B cell (primary cell): Measurements from ENCODE around the gene NIPBL. TPM values are rescaled to one million over a fixed set of nuclear protein-coding genes. Genes with fewer than 3 reads are reported as not detected.

ENCODE experiments used
- ATAC-seq: fragments of 200-7000 bp; cut with Tn5 transposase; one replicate; pipeline ENCODE4 v1.10.0; 2021; ENCODE audit warnings: low read depth, mild to moderate bottlenecking, moderate number of reproducible peaks, moderate library complexity
- CTCF ChIA-PET: fragments of 350-600 bp; sonication (Branson Sonifier 250); formaldehyde crosslinking; loops from one replicate; lab custom pipeline; 2021; ENCODE audit warnings: antibody characterized with exemption, inconsistent platforms; lab: Charles Lee
- POLR2A ChIA-PET: fragments of 350-600 bp; sonication (Branson Sonifier 250); formaldehyde crosslinking; loops from one replicate; lab custom pipeline; 2021; ENCODE audit warnings: antibody characterized with exemption; lab: Charles Lee
- DNase-seq: peaks from one replicate; pipeline ENCODE4 v3.0.0; 2013
- H2AFZ ChIP-seq: 2 replicates; pipeline ENCODE4 v1.6.1; 2012; ENCODE audit warnings: mild to moderate bottlenecking, low read depth, low read length; ENCODE audit not compliant: insufficient read depth, poor library complexity, severe bottlenecking
- H3K27ac ChIP-seq, 2 donors: 1 replicate in 1 of 2; 2 replicates in 1 of 2; pipeline ENCODE4 v1.5.1; 2012 to 2013; ENCODE audit warnings: low read length in 2 of 2, mild to moderate bottlenecking in 2 of 2, moderate library complexity in 1 of 2
- H3K27me3 ChIP-seq, 4 experiments: fragments of 200-600 bp in 1 of 4; sonication (generic) in 1 of 4; replicated peaks in 1 of 4; 1 replicate in 2 of 4; 2 replicates in 2 of 4; pipeline versions ENCODE4 v1.6.1 to v1.7.0; 2013 to 2016; ENCODE audit warnings: low read length in 3 of 4, mild to moderate bottlenecking in 2 of 4, mixed read lengths in 1 of 4, moderate library complexity in 1 of 4; ENCODE audit not compliant: insufficient read depth in 4 of 4, control insufficient read depth in 3 of 4; ENCODE audit errors: control extremely low read depth in 1 of 4
- H3K36me3 ChIP-seq, 2 experiments: replicated peaks in 1 of 2; 1 replicate in 1 of 2; 2 replicates in 1 of 2; pipeline versions ENCODE4 v1.6.1 to v1.7.1; 2013; ENCODE audit warnings: low read length in 1 of 2; ENCODE audit not compliant: insufficient read depth in 2 of 2, control insufficient read depth in 1 of 2; ENCODE audit errors: control extremely low read depth in 1 of 2, extremely low read depth in 1 of 2
- H3K4me1 ChIP-seq, 2 donors: fragments of 200-600 bp in 1 of 2; sonication (generic) in 1 of 2; 1 replicate in 1 of 2; 2 replicates in 1 of 2; pipeline versions ENCODE4 v1.5.1 to v1.6.1; 2013 to 2017; ENCODE audit warnings: low read length in 2 of 2; ENCODE audit not compliant: control insufficient read depth in 2 of 2, insufficient read depth in 2 of 2
- H3K4me2 ChIP-seq: replicated peaks from 2 replicates; pipeline ENCODE3; 2012; ENCODE audit warnings: mild to moderate bottlenecking, low read depth, low read length; ENCODE audit not compliant: poor library complexity, severe bottlenecking
- H3K4me3 ChIP-seq, 5 experiments: fragments of 200-600 bp in 1 of 5; sonication (generic) in 1 of 5; 1 replicate in 3 of 5; 2 replicates in 2 of 5; pipeline versions ENCODE4 v1.5.1 to v1.7.0; 2011 to 2016; ENCODE audit warnings: low read length in 4 of 5, mild to moderate bottlenecking in 4 of 5, low read depth in 2 of 5, control low read depth in 1 of 5, moderate library complexity in 1 of 5; ENCODE audit not compliant: insufficient read depth in 1 of 5; ENCODE audit errors: control extremely low read depth in 1 of 5, extremely low read depth in 1 of 5
- H3K79me2 ChIP-seq: fragments of 200-600 bp; sonication (generic); one replicate; pipeline ENCODE4 v1.6.0; 2016; ENCODE audit warnings: low read length; ENCODE audit not compliant: control insufficient read depth, insufficient read depth
- H3K9ac ChIP-seq: fragments of 200-600 bp; sonication (generic); 2 replicates; pipeline ENCODE4 v1.6.1; 2017; ENCODE audit warnings: mild to moderate bottlenecking, low read length, moderate library complexity
- H3K9me3 ChIP-seq, 3 donors: one replicate each; pipeline versions ENCODE4 v1.6.1 to v1.7.1; 2013; ENCODE audit warnings: low read length in 2 of 3; ENCODE audit not compliant: control insufficient read depth in 2 of 3, insufficient read depth in 1 of 3; ENCODE audit errors: control extremely low read depth in 1 of 3
- H4K20me1 ChIP-seq: 2 replicates; pipeline ENCODE4 v1.6.0; 2012; ENCODE audit warnings: mild to moderate bottlenecking, low read length; ENCODE audit not compliant: insufficient read depth, control insufficient read depth, poor library complexity, severe bottlenecking
- H3K27ac Mint-ChIP-seq: one replicate; pipeline ENCODE4 v1.8.0; 2021; ENCODE audit warnings: mixed read lengths
- H3K27me3 Mint-ChIP-seq: one replicate; pipeline ENCODE4 v1.8.0; 2021; ENCODE audit warnings: mixed read lengths
- H3K4me1 Mint-ChIP-seq: one replicate; pipeline ENCODE4 v1.8.0; 2021; ENCODE audit warnings: mixed read lengths
- H3K4me3 Mint-ChIP-seq: one replicate; pipeline ENCODE4 v1.8.0; 2021; ENCODE audit warnings: mixed read lengths
- H3K9me3 Mint-ChIP-seq: one replicate; pipeline ENCODE4 v1.8.0; 2022; ENCODE audit warnings: mixed read lengths; ENCODE audit not compliant: insufficient read depth
- CTCF ChIP-seq: fragments of 200-600 bp; IDR thresholded peaks from one replicate; pipeline ENCODE4 v1.8.0; 2022; ENCODE audit warnings: antibody characterized with exemption, mild to moderate bottlenecking
- EZH2 ChIP-seq: IDR thresholded peaks from 2 replicates; pipeline ENCODE4 v1.6.1; 2012; ENCODE audit warnings: borderline replicate concordance, low read depth, mild to moderate bottlenecking, moderate library complexity, low read length; ENCODE audit not compliant: insufficient read depth, poor library complexity, severe bottlenecking
- WGBS: methylation state at CpG from one replicate; pipeline ENCODE4 v1.1.5; 2013; ENCODE audit warnings: missing lambda C conversion rate; ENCODE audit not compliant: insufficient coverage; 5-methylcytosine and 5-hydroxymethylcytosine counted together
- intact Hi-C: fragments of 100-400 bp; cut with micrococcal nuclease; formaldehyde crosslinking; loops from one replicate; pipeline ENCODE4 v1.10.0; 2022
- polyA plus RNA-seq: library from polyadenylated mRNA; depleted of rRNA; stranded (reverse); fragments of >200 nt; gene quantifications from 2 replicates; pipeline ENCODE4 v1.2.3, GENCODE V29; 2012
- total RNA-seq, 2 donors: library from RNA; stranded (reverse); fragments of 120-200 nt in 1 of 2; gene quantifications; 1 replicate in 1 of 2; 2 replicates in 1 of 2; pipeline versions ENCODE4 v1.2.3 to v1.2.4, GENCODE V29; 2013 to 2022

Gene NIPBL
- total and polyA plus RNA-seq, 2 donors (not counting 1 experiment from before 2014, with no cell fraction given): 24.7 to 112 TPM

GRCh38 chr5:36841677-36842076, 34.9 kb upstream of the NIPBL start:
- CTCF ChIA-PET: no interaction called here

GRCh38 chr5:36842087-36842486, 34.5 kb upstream of the NIPBL start:
- H2AFZ ChIP-seq: no peak overlapping the region
- H3K27me3 Mint-ChIP-seq: peaks cover 5% of the 10 kb centered on the region
- H3K4me2 ChIP-seq: no peak overlapping the region
- H3K79me2 ChIP-seq: no peaks in the 10 kb centered on the region
- no peaks in the 10 kb centered on the region for H3K36me3 ChIP-seq
- peaks cover 16% of the 10 kb centered on the region for H3K4me1 Mint-ChIP-seq
- TF ChIP-seq CTCF (no peak), EZH2 (no peak)
- H3K4me3 ChIP-seq: no peak overlapping the region
- intact Hi-C loops: no loop called here
- H3K27me3 ChIP-seq: no peaks in the 10 kb centered on the region
- 11% methylated on average over 1 of the region's 1 CpG for WGBS
- peaks cover 6 to 7% of the 10 kb centered on the region in 2 donors for H3K4me1 ChIP-seq
- ATAC-seq (no peak), DNase-seq (no peak)
- no peak overlapping the region for H3K27ac ChIP-seq
- no peak overlapping the region for H3K4me3 Mint-ChIP-seq
- H3K9me3 Mint-ChIP-seq: no peaks in the 10 kb centered on the region
- H3K9ac ChIP-seq: no peak overlapping the region
- H3K9me3 ChIP-seq: no peaks in the 10 kb centered on the region
- POLR2A ChIA-PET: no interaction called here
- no peak overlapping the region for H3K27ac Mint-ChIP-seq
- CTCF ChIA-PET: no interaction called here
- no peaks in the 10 kb centered on the region for H4K20me1 ChIP-seq

More at GRCh38 chr5:36841677-36842076, 34.9 kb upstream of the NIPBL start:
- no peak overlapping the region for H3K27ac ChIP-seq
- WGBS: no CpG with 5 or more reads among the region's 1 CpG
- H3K27ac Mint-ChIP-seq: no peak overlapping the region
- no peak overlapping the region for H3K9ac ChIP-seq
- POLR2A ChIA-PET: no interaction called here
- no peaks in the 10 kb centered on the region for H3K36me3 ChIP-seq
- no peaks in the 10 kb centered on the region for H3K9me3 Mint-ChIP-seq
- H2AFZ ChIP-seq: no peak overlapping the region
- no peaks in the 10 kb centered on the region for H3K9me3 ChIP-seq
- no peak overlapping the region for H3K4me2 ChIP-seq
- TF ChIP-seq CTCF (no peak), EZH2 (no peak)
- ATAC-seq: no peak
- intact Hi-C loops: no loop called here
- H3K4me1 Mint-ChIP-seq: peaks cover 18% of the 10 kb centered on the region
- no peaks in the 10 kb centered on the region for H4K20me1 ChIP-seq
- H3K4me1 ChIP-seq: peaks cover 6 to 7% of the 10 kb centered on the region in 2 donors
- DNase-seq: no peak
- H3K27me3 Mint-ChIP-seq: peaks cover 5% of the 10 kb centered on the region
- H3K4me3 ChIP-seq: no peak overlapping the region
- no peak overlapping the region for H3K4me3 Mint-ChIP-seq
- no peaks in the 10 kb centered on the region for H3K27me3 ChIP-seq
- H3K79me2 ChIP-seq: no peaks in the 10 kb centered on the region
